ENCODE measurements around the gene ADD1. TPM values are rescaled to one million over a fixed set of nuclear protein-coding genes. Genes with fewer than 3 reads are reported as not detected.

Gene ADD1
- total RNA-seq, 4 donors from 2014 or later: 122 to 299 (median 196) TPM

DNA sequence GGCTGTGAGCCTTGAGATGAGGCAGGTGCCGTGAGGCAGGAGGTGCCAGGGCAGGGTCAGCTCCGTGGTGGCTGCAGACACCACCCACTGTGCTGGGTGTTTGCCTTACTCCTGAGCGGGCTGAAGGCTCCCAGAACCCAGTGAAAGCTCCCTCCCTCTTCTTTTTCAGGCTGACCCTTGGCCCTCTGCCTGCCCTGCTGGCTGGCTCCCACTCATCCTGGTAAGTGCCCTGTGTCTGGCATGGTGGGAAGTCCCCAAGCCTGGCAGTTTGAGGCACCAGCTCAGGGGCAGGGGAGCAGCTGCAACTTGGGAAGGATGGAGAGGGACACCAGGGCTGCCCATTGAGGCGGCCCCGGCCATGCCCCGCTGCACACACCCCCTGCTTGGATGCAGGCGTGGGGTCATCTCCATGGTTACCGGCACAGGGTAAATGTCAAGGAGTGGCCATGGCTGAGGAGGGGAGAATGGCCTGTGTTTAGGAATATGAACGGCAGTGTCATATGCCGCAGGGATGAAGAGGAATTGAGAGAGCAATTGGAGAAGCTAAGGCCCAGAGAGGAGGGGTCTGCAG lies 33.9 kb upstream of the ADD1 start:
- peaks cover 92% of the 10 kb centered on the region for H3K4me1 ChIP-seq
- DNase-seq (ENCODE audit: low spot score in 2 of 2): no peak
- TF ChIP-seq CTCF (IDR thresholded peaks at IDR 0.05): no peak
- no peak for TF ChIP-seq POLR2A (IDR thresholded peaks at IDR 0.05)
- TF ChIP-seq POLR2AphosphoS5 (IDR thresholded peaks at IDR 0.05): no peak
- TF ChIP-seq EP300 (IDR thresholded peaks at IDR 0.05): no peak

DNA sequence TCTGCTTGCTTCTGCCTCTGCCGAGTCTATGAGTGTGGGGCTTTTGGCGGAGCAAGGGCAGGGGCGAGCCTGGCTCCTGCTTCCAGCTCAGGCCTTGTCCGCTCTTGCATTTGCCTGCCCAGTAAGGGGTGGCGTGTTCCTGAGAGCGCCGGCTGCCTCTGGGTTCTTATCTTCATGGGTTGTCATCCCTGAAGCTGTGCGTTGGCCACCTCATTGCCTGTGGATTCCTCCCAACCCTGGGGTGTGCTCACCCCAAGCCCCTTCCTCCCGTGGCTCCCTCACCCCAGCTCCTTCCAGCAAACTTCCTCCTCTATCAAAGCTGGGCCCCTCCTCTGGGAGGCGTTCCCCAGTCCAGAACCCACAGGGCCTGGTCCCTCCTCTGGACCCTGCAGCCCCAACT lies 33.3 kb upstream of the ADD1 start:
- Histone ChIP-seq H3K27ac (no peak overlapping the region), H3K4me3 (no peak overlapping the region), H3K27me3 (no peaks in the 10 kb centered on the region), H3K36me3 (peaks cover 7% of the 10 kb centered on the region), H3K9me3 (no peaks in the 10 kb centered on the region), H3K4me1 (peaks cover 85% of the 10 kb centered on the region)
- TF ChIP-seq EP300 (IDR thresholded peaks at IDR 0.05) (no peak), POLR2AphosphoS5 (IDR thresholded peaks at IDR 0.05) (no peak), POLR2A (IDR thresholded peaks at IDR 0.05) (no peak)
- 80% methylated on average over 8 of the region's 10 CpGs for WGBS
- no peak for DNase-seq (ENCODE audit: low spot score in 2 of 2)

More for the DNA sequence above, 33.9 kb upstream of the ADD1 start:
- Histone ChIP-seq H3K4me3 (no peak overlapping the region), H3K9me3 (no peaks in the 10 kb centered on the region), H3K27ac (no peak overlapping the region), H3K27me3 (no peaks in the 10 kb centered on the region), H3K36me3 (peaks cover 3% of the 10 kb centered on the region)
- WGBS: 82% methylated on average over 9 of the region's 10 CpGs

DNA sequence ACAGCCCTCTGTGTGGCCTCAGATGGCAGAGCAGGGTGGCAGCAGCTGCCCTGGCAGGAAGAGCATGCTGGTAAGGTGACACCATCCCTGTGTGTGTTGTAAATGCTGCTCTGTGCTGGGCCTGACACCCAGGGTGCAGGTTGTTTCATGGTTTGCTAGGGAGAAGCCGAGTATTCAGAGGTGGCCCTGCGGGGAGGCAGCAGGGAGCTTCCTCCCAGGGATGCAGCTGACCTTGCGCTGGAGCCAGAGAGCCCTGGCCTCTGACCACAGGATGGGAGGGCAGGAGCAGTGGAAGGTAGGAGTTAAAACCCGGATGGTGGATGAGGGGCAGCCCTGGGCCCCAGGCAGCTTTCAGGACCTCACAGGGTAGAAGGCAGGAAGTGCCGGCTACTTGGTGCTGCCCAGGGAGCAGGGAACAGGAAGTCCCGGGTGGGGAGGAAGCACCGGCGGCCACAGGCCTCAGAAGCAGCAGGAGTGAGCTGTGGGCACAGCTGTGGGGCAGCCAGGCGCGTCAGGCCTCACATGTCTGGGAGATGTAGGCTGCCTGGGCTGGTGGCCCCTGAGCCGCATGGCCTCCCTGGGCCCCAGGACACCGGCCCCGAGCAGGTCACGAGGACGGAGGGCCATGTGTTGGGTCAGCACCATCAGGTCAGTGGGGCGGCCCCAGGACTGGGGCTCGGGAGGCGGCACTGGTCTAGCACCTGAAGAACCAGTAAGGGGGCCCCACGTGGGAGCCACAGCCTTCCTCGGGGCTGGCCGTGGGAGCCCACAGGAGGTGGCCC lies 31.6 kb upstream of the ADD1 start:
- TF ChIP-seq POLR2AphosphoS5 (IDR thresholded peaks at IDR 0.05) (no peak), EP300 (IDR thresholded peaks at IDR 0.05) (no peak), CTCF (IDR thresholded peaks at IDR 0.05) (no peak), POLR2A (IDR thresholded peaks at IDR 0.05) (no peak)
- H3K36me3 ChIP-seq: peaks cover 7% of the 10 kb centered on the region
- 72% methylated on average over 19 of the region's 21 CpGs for WGBS
- H3K9me3 ChIP-seq: no peaks in the 10 kb centered on the region
- H3K4me3 ChIP-seq: peak overlapping the region; percentile 44
- peak overlapping the region; percentile 81 for H3K27ac ChIP-seq
- H3K27me3 ChIP-seq: no peaks in the 10 kb centered on the region
- peak; percentile 85 to 88 for DNase-seq (ENCODE audit: low spot score in 2 of 2)
- peaks cover 71% of the 10 kb centered on the region for H3K4me1 ChIP-seq

- no peaks in the 10 kb centered on the region for H3K27me3 ChIP-seq
- peak overlapping the region; percentile 44 for H3K4me3 ChIP-seq
- peak overlapping the region; percentile 81 for H3K27ac ChIP-seq
- H3K4me1 ChIP-seq: peaks cover 71% of the 10 kb centered on the region
- no peaks in the 10 kb centered on the region for H3K9me3 ChIP-seq
- peaks cover 7% of the 10 kb centered on the region for H3K36me3 ChIP-seq
- 59% methylated on average over 17 of the region's 20 CpGs for WGBS
- no peak for DNase-seq (ENCODE audit: low spot score in 2 of 2)
- TF ChIP-seq EP300 (IDR thresholded peaks at IDR 0.05) (no peak), POLR2AphosphoS5 (IDR thresholded peaks at IDR 0.05) (no peak)
Observed at GRCh38 chr4:2812612-2813354, 30.9 kb upstream of the ADD1 start.

GRCh38 chr4:2813446-2814405 lies 29.9 kb upstream of the ADD1 start:
- Histone ChIP-seq H3K4me3 (peak overlapping the region; percentile 44), H3K27me3 (no peaks in the 10 kb centered on the region), H3K9me3 (no peaks in the 10 kb centered on the region), H3K4me1 (peaks cover 71% of the 10 kb centered on the region), H3K27ac (peak overlapping the region; percentile 81), H3K36me3 (peaks cover 7% of the 10 kb centered on the region)
- TF ChIP-seq EP300 (IDR thresholded peaks at IDR 0.05) (no peak), POLR2A (IDR thresholded peaks at IDR 0.05) (no peak), CTCF (IDR thresholded peaks at IDR 0.05) (no peak), POLR2AphosphoS5 (IDR thresholded peaks at IDR 0.05) (no peak)
- DNase-seq (ENCODE audit: low spot score in 2 of 2): no peak
- WGBS: 71% methylated on average over 14 of the region's 17 CpGs

Data from suprapubic skin (tissue), 4 donors.